ENCODE data around the gene CYP27A1. TPM values are rescaled to one million over a fixed set of nuclear protein-coding genes. Genes with fewer than 3 reads are reported as not detected.

Gene CYP27A1
- total and polyA plus RNA-seq, 2 of the 8 experiments (the other 6 are each of a cell fraction or from before 2014, with no cell fraction given) = 5.4 to 14.7 TPM

DNA sequence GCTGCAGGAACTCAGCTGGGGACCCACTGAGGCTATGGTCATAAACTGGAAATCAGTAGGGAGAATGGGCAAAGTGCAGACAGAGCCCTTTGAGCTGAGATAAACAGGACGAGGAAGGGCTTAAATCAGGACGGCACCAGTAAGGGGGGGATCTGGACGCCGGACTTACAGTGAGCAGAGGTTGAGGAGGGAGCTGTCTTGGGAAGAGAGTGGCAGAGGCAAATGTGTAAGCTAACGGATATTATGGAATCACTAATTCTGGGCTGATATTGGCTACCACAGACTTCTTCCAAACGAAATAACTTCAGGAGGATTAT is 539 bp downstream of the CYP27A1 start:
- Histone ChIP-seq H3K4ac (replicated peaks; ENCODE audit: insufficient read length, low read depth, low read length) (no peak overlapping the region), H2BK5ac (ENCODE audit: low read depth, low read length) (no peak overlapping the region), H3K4me3 (ENCODE audit: extremely low read depth in 1 of 4, insufficient read depth in 2 of 4, low read depth in 3 of 4, low read length in 4 of 4) (peak overlapping the region; percentile 58 to 79 (median 68)), H3K18ac (ENCODE audit: extremely low read depth, low read length) (no peak overlapping the region), H3K4me2 (ENCODE audit: insufficient read depth in 1 of 2, low read depth in 2 of 2, low read length in 2 of 2) (peak overlapping the region; percentile 84 to 97), H2BK20ac (ENCODE audit: low read length) (no peak overlapping the region), H2BK120ac (replicated peaks; ENCODE audit: low read depth, low read length) (no peak overlapping the region), H3K27me3 (replicated peaks in 1 of 4; ENCODE audit: control insufficient read depth in 3 of 4, extremely low read depth in 1 of 4, insufficient read depth in 3 of 4, low read length in 3 of 4) (peaks cover 4 to 33% (median 25%) of the 10 kb centered on the region in 4 experiments), H3K36me3 (ENCODE audit: control insufficient read depth in 2 of 4, insufficient read depth in 4 of 4, low read length in 3 of 4) (no peaks in the 10 kb centered on the region), H4K20me1 (replicated peaks in 1 of 2; ENCODE audit: control insufficient read depth in 1 of 2, insufficient read depth in 2 of 2, low read length in 2 of 2) (peaks cover 0 to 3% of the 10 kb centered on the region in 2 experiments), H3K9me3 (ENCODE audit: insufficient read depth in 2 of 2, low read depth in 1 of 2, low read length in 1 of 2) (no peaks in the 10 kb centered on the region), H2AK5ac (ENCODE audit: low read depth, low read length) (no peak overlapping the region), H4K91ac (replicated peaks; ENCODE audit: insufficient read length, low read length) (no peak overlapping the region), H3K4me1 (replicated peaks in 1 of 4; ENCODE audit: control insufficient read depth in 3 of 4, insufficient read depth in 4 of 4, low read length in 3 of 4) (peaks cover 0 to 2% (median under 1%) of the 10 kb centered on the region in 4 experiments; a peak in 1 of 7 replicates), H3K79me2 (ENCODE audit: control insufficient read depth in 1 of 2, insufficient read depth in 2 of 2, low read length in 2 of 2) (no peaks in the 10 kb centered on the region), H3K9ac (replicated peaks in 1 of 4; ENCODE audit: extremely low read depth in 1 of 4, low read depth in 3 of 4, low read length in 3 of 4) (peak overlapping the region in 3 of 4 experiments; percentile 38 to 46 (median 42); a peak in 2 of 7 replicates), H2BK12ac (ENCODE audit: low read depth, low read length) (no peak overlapping the region), H4K5ac (ENCODE audit: insufficient read length, low read depth, low read length) (no peak overlapping the region), H2BK15ac (ENCODE audit: low read length) (no peak overlapping the region), H3K27ac (ENCODE audit: low read depth, low read length) (no peak overlapping the region), H3K56ac (replicated peaks; ENCODE audit: insufficient read length, low read depth, low read length) (no peak overlapping the region), H4K8ac (ENCODE audit: extremely low read depth, insufficient read depth, low read length) (peak overlapping the region; percentile 80; the same call in 1 of the 2 replicates), H3K79me1 (ENCODE audit: low read depth, low read length) (no peaks in the 10 kb centered on the region), H2AFZ (ENCODE audit: low read length) (peak overlapping the region; percentile 22; the same call in 1 of the 2 replicates), H3K23ac (ENCODE audit: insufficient read length) (no peak overlapping the region), H3K23me2 (ENCODE audit: low read depth, low read length) (peaks cover 8% of the 10 kb centered on the region), H3K14ac (ENCODE audit: insufficient read length) (no peak overlapping the region)
- ChIA-PET POLR2A (ENCODE audit: partially characterized antibody) (interaction anchor here (1.6 to 3.5 kb wide), 2 partner anchors 14 to 39 kb away, joined by 5 to 10 read pairs; no protein-coding TSS in a partner anchor), CTCF (ENCODE audit: partially characterized antibody) (interaction anchor here (0.9 to 2.2 kb wide), 6 partner anchors 10 to 328 kb away, joined by 3 to 9 read pairs (median 4); no protein-coding TSS in a partner anchor)
- FAIRE-seq (no peak), DNase-seq (ENCODE audit: low read depth in 1 of 2, low spot score in 2 of 2) (no peak)
- TF ChIP-seq E2F6 (IDR thresholded peaks at IDR 0.05) (no peak), EZH2 (IDR thresholded peaks at IDR 0.05; ENCODE audit: low read depth, low read length, severe bottlenecking) (peak; percentile 16), NANOG (IDR thresholded peaks at IDR 0.05; ENCODE audit: insufficient read depth, low read depth, low read length, poor library complexity, severe bottlenecking) (no peak), SP2 (IDR thresholded peaks at IDR 0.05; ENCODE audit: low read length) (no peak), SUZ12 (IDR thresholded peaks at IDR 0.05; ENCODE audit: low read length) (peak; percentile 24; the same call in 1 of the 2 replicates)
- 18% methylated on average over 6 of the region's 6 CpGs; no CpG with 5 or more reads in 1 of the 2 experiments for WGBS, 2 experiments (ENCODE audit: extremely low coverage in 1 of 2, insufficient coverage in 1 of 2, insufficient read length in 1 of 2, insufficient replicate concordance in 2 of 2, low coverage in 1 of 2, low lambda C conversion rate in 2 of 2, missing lambda C conversion rate in 1 of 2)
